PC-3 (cell line): Measurements from ENCODE around the gene GGACT. TPM values are rescaled to one million over a fixed set of nuclear protein-coding genes. Genes with fewer than 3 reads are reported as not detected.
"Not testable (repeated sequence)": the region's sequence is repeated elsewhere in the genome, so short reads cannot be mapped to it uniquely, and the experiment has no call there.

Experiments used
- ATAC-seq: fragments of 200-7000 bp; cut with Tn5 transposase; 2 replicates; pipeline ENCODE4 v1.9.1; 2020; ENCODE audit warnings: mild to moderate bottlenecking, moderate library complexity
- BruUV-seq: library from RNA; stranded (reverse); fragments of 400-500 nt; replicated peaks from 2 replicates; lab custom pipeline; 2021; lab: Mats Ljungman, UMichigan
- CTCF ChIA-PET: fragments of 300-600 bp; sonication (Branson Sonifier 250); formaldehyde crosslinking; loops from one replicate; lab custom pipeline; 2022; ENCODE audit warnings: antibody characterized with exemption; lab: Charles Lee
- POLR2A ChIA-PET: fragments of 300-600 bp; sonication (Branson Sonifier 250); formaldehyde crosslinking; loops from one replicate; lab custom pipeline; 2022; ENCODE audit warnings: antibody characterized with exemption; ENCODE audit not compliant: unreplicated experiment; lab: Charles Lee
- DNase-seq: peaks from one replicate; pipeline ENCODE4 v3.0.0-alpha.2; 2015
- H2AFZ ChIP-seq: fragments of 300-600 bp; sonication (generic); 2 replicates; pipeline ENCODE4 v1.6.0; 2016; ENCODE audit warnings: antibody characterized with exemption, low read length
- H3F3A ChIP-seq: fragments of 300-600 bp; sonication (generic); one replicate; pipeline ENCODE4 v1.6.0; 2017; ENCODE audit warnings: antibody characterized with exemption, low read length, control low read depth, mild to moderate bottlenecking; ENCODE audit not compliant: unreplicated experiment
- H3K27ac ChIP-seq: fragments of 300-600 bp; sonication (generic); 2 replicates; pipeline ENCODE4 v1.5.1; 2016; ENCODE audit warnings: mild to moderate bottlenecking, low read length
- H3K27me3 ChIP-seq: fragments of 300-600 bp; sonication (generic); 2 replicates; pipeline ENCODE4 v1.6.1; 2016; ENCODE audit warnings: low read length, mixed read lengths
- H3K36me3 ChIP-seq: fragments of 300-600 bp; sonication (generic); 2 replicates; pipeline ENCODE4 v1.6.1; 2016; ENCODE audit warnings: low read depth, mixed run types, low read length, mixed read lengths
- H3K4me1 ChIP-seq: fragments of 300-600 bp; sonication (generic); 2 replicates; pipeline ENCODE4 v1.5.1; 2016; ENCODE audit warnings: low read length; ENCODE audit not compliant: insufficient read depth
- H3K4me2 ChIP-seq: fragments of 300-600 bp; sonication (generic); 2 replicates; pipeline ENCODE4 v1.6.0; 2016; ENCODE audit warnings: low read length
- H3K4me3 ChIP-seq: fragments of 300-600 bp; sonication (generic); 2 replicates; pipeline ENCODE4 v1.5.1; 2016; ENCODE audit warnings: mild to moderate bottlenecking, low read length, mixed read lengths
- H3K79me2 ChIP-seq: fragments of 300-600 bp; sonication (generic); 2 replicates; pipeline ENCODE4 v1.6.1; 2017; ENCODE audit warnings: low read length, mixed read lengths
- H3K9ac ChIP-seq: fragments of 300-600 bp; sonication (generic); 2 replicates; pipeline ENCODE4 v1.6.0; 2016; ENCODE audit warnings: mild to moderate bottlenecking, low read length
- H3K9me2 ChIP-seq: fragments of 300-600 bp; sonication (generic); replicated peaks from 2 replicates; pipeline ENCODE4 v1.6.1; 2016; ENCODE audit warnings: mixed run types, low read length, mixed read lengths
- H3K9me3 ChIP-seq: fragments of 300-600 bp; sonication (generic); 2 replicates; pipeline ENCODE4 v1.6.1; 2016; ENCODE audit warnings: low read length, mixed read lengths
- H4K20me1 ChIP-seq: fragments of 300-600 bp; sonication (generic); 2 replicates; pipeline ENCODE4 v1.6.1; 2016; ENCODE audit warnings: low read length, mixed read lengths
- CTCF ChIP-seq: fragments of 300-600 bp; sonication (generic); conservative IDR thresholded peaks from 2 replicates; pipeline ENCODE4 v1.5.1; 2017; ENCODE audit warnings: antibody characterized with exemption, low read depth, mild to moderate bottlenecking, low read length
- EZH2 ChIP-seq: fragments of 300-600 bp; sonication (generic); IDR thresholded peaks from one replicate; pipeline ENCODE4 v1.6.1; 2017; ENCODE audit warnings: antibody characterized with exemption, mild to moderate bottlenecking, low read length; ENCODE audit not compliant: unreplicated experiment
- EZH2phosphoT487 ChIP-seq: fragments of 300-600 bp; sonication (generic); IDR thresholded peaks from 2 replicates; pipeline ENCODE4 v1.6.1; 2018; ENCODE audit warnings: mild to moderate bottlenecking, antibody characterized with exemption, low read length, borderline replicate concordance
- intact Hi-C: fragments of 100-400 bp; cut with micrococcal nuclease; formaldehyde crosslinking; loops from 2 replicates; pipeline ENCODE4 v1.9.0; 2023
- total RNA-seq: library from RNA; depleted of rRNA; stranded (reverse); fragments of >200 nt; gene quantifications from 2 replicates; pipeline ENCODE4 v1.2.3, GENCODE V29; 2014

GGACT gene
- total RNA-seq, 1 experiment from 2014 or later: 0.77 TPM

DNA sequence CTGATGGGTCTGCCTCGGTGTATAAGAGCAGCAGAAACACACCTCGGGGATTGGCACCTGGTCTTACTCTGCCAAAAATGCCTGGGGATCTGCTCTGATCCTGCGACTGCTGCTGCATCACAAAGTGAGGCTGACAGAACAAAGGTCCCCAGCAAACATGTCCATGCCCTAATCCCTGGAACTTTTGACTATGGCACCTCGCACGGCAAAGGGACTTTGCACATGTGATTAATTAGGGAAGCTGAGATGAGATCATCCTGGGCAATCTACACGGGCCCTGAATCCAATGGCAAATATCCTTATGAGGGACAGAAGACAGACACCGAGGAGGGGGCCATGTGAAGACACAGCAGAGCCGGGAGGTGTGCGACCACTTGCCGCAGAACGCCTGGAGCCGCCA, 8.5 kb downstream of the GGACT start:
- H4K20me1 ChIP-seq: no peaks in the 10 kb centered on the region

DNA sequence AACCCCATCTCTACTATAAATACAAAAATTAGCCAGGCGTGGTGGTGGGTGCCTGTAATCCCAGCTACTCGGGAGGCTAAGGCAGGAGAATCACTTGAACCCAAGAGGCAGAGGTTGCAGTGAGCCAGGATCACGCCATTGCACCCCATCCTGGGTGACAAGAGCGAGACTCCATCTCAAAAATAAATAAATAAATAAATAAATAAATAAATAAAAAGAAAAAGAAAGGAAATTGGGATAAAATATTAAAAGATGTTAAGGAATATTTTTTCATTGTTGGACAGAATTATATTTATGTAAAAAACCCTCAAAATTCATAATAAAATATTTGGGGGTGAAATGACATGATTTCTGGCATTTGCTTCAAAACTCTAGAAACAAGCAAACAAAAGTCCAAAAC, 11.3 kb downstream of the GGACT start:
- H3K9me3 ChIP-seq, POLR2A ChIA-PET, H4K20me1 ChIP-seq, H3K4me2 ChIP-seq, H3F3A ChIP-seq, H3K36me3 ChIP-seq, H2AFZ ChIP-seq, BruUV-seq, CTCF ChIA-PET, H3K27me3 ChIP-seq, H3K4me3 ChIP-seq, H3K4me1 ChIP-seq, DNase-seq, H3K79me2 ChIP-seq, ATAC-seq, H3K9ac ChIP-seq, H3K27ac ChIP-seq, H3K9me2 ChIP-seq: not testable (repeated sequence)
- intact Hi-C loops: loop anchor here (10.0 kb wide), 1 partner anchor 408 kb away; no protein-coding TSS in a partner anchor

More for the DNA sequence above, 8.5 kb downstream of the GGACT start:
- Histone ChIP-seq H3F3A (no peaks in the 10 kb centered on the region), H3K4me2 (no peak overlapping the region), H3K27me3 (no peaks in the 10 kb centered on the region), H3K4me3 (no peak overlapping the region), H3K9ac (no peak overlapping the region), H2AFZ (no peak overlapping the region), H3K36me3 (no peaks in the 10 kb centered on the region), H3K27ac (no peak overlapping the region), H3K4me1 (no peaks in the 10 kb centered on the region), H3K9me3 (no peaks in the 10 kb centered on the region), H3K9me2 (no peaks in the 10 kb centered on the region), H3K79me2 (no peaks in the 10 kb centered on the region)
- no peak for TF ChIP-seq EZH2phosphoT487
- no peak for TF ChIP-seq CTCF
- no peak for TF ChIP-seq EZH2
- ChIA-PET POLR2A (no interaction called here), CTCF (no interaction called here)
- ATAC-seq (no peak), DNase-seq (no peak)
- intact Hi-C loops: no loop called here
- BruUV-seq: no TSS peak

- Histone ChIP-seq H3K9ac (no peak overlapping the region), H3K79me2 (no peaks in the 10 kb centered on the region), H3F3A (no peaks in the 10 kb centered on the region), H3K4me3 (no peak overlapping the region), H4K20me1 (no peaks in the 10 kb centered on the region), H3K27ac (no peak overlapping the region), H3K27me3 (no peaks in the 10 kb centered on the region), H3K9me2 (no peaks in the 10 kb centered on the region), H2AFZ (no peak overlapping the region), H3K4me2 (no peak overlapping the region), H3K4me1 (no peaks in the 10 kb centered on the region), H3K36me3 (no peaks in the 10 kb centered on the region), H3K9me3 (no peaks in the 10 kb centered on the region)
- peak; percentile 92 for ATAC-seq
- DNase-seq: peak; percentile 76
- TF ChIP-seq EZH2phosphoT487: no peak
- TF ChIP-seq CTCF: peak; percentile 80
- no peak for TF ChIP-seq EZH2
- ChIA-PET CTCF (interaction anchor here (0.6 to 0.7 kb wide), 3 partner anchors 22 to 555 kb away, joined by 3 to 8 read pairs (median 3); no protein-coding TSS in a partner anchor), POLR2A (no interaction called here)
- intact Hi-C loops: loop anchor here (5.0 to 10.0 kb wide), 2 partner anchors 412 to 554 kb away; no protein-coding TSS in a partner anchor
- no TSS peak for BruUV-seq
Observed at GRCh38 chr13:100573121-100573520, 15.5 kb downstream of the GGACT start.
